ENCODE measurements around the gene MRPL18. TPM values are rescaled to one million over a fixed set of nuclear protein-coding genes. Genes with fewer than 3 reads are reported as not detected.

The MRPL18 gene
- total RNA-seq, 1 experiment from 2014 or later: 123 TPM

- H3K27ac ChIP-seq (ENCODE audit: low read length): no peak overlapping the region
- no peak for ATAC-seq
- H2AFZ ChIP-seq (ENCODE audit: low read length): no peak overlapping the region
- BruUV-seq (replicated peaks): no TSS peak
- H3K9me2 ChIP-seq (replicated peaks; ENCODE audit: low read length): no peaks in the 10 kb centered on the region
- TF ChIP-seq CTCF (conservative IDR thresholded peaks at IDR 0.05; ENCODE audit: low read depth, low read length) (no peak), EZH2 (IDR thresholded peaks at IDR 0.05; ENCODE audit: low read length, unreplicated experiment) (no peak), EZH2phosphoT487 (IDR thresholded peaks at IDR 0.05; ENCODE audit: borderline replicate concordance, low read length) (no peak)
- no peaks in the 10 kb centered on the region for H3K27me3 ChIP-seq (ENCODE audit: low read length)
- H3K4me3 ChIP-seq (ENCODE audit: low read length): no peak overlapping the region
- no peak overlapping the region for H3K4me2 ChIP-seq (ENCODE audit: low read length)
- CTCF ChIA-PET: no interaction called here
- H3K9ac ChIP-seq (ENCODE audit: low read length): no peak overlapping the region
- POLR2A ChIA-PET (ENCODE audit: unreplicated experiment): no interaction called here
- peaks cover 19% of the 10 kb centered on the region for H3K79me2 ChIP-seq (ENCODE audit: low read length)
- peaks cover 1% of the 10 kb centered on the region; the same call in 1 of the 2 replicates for H3K4me1 ChIP-seq (ENCODE audit: insufficient read depth, low read length)
- intact Hi-C loops (cut with micrococcal nuclease): no loop called here
- H3F3A ChIP-seq (ENCODE audit: low read length, unreplicated experiment): no peaks in the 10 kb centered on the region
- DNase-seq: no peak
- H3K9me3 ChIP-seq (ENCODE audit: low read length): no peaks in the 10 kb centered on the region
- H4K20me1 ChIP-seq (ENCODE audit: low read length): no peaks in the 10 kb centered on the region
- peaks cover 20% of the 10 kb centered on the region for H3K36me3 ChIP-seq (ENCODE audit: low read depth, low read length)
These were observed 7.3 kb downstream of the MRPL18 start for GRCh38 chr6:159797554-159797953.

- no peak for ATAC-seq
- no peak within 1 kb of the TSS for H2AFZ ChIP-seq (ENCODE audit: low read length)
- CTCF ChIA-PET: no interaction called here
These were observed 10.0 kb downstream of the MRPL18 start, which contains the start of gene PNLDC1 for GRCh38 chr6:159800141-159800865. TSS of gene PNLDC1 (plus strand) at chr6:159800276. CDS start at chr6:159800308, 32 bp downstream.

More at GRCh38 chr6:159800141-159800865, 10.0 kb downstream of the MRPL18 start, which contains the start of gene PNLDC1:
- Histone ChIP-seq H3K27ac (ENCODE audit: low read length) (no peak within 1 kb of the TSS), H3K79me2 (ENCODE audit: low read length) (no peaks in the 10 kb centered on the region), H3K9me2 (replicated peaks; ENCODE audit: low read length) (no peaks in the 10 kb centered on the region), H3K4me2 (ENCODE audit: low read length) (no peak within 1 kb of the TSS), H3K4me1 (ENCODE audit: insufficient read depth, low read length) (no peaks in the 10 kb centered on the region), H3K9ac (ENCODE audit: low read length) (no peak within 1 kb of the TSS), H3K9me3 (ENCODE audit: low read length) (no peaks in the 10 kb centered on the region), H3K27me3 (ENCODE audit: low read length) (no peaks in the 10 kb centered on the region), H3F3A (ENCODE audit: low read length, unreplicated experiment) (no peaks in the 10 kb centered on the region), H4K20me1 (ENCODE audit: low read length) (no peaks in the 10 kb centered on the region), H3K4me3 (ENCODE audit: low read length) (no peak within 1 kb of the TSS), H3K36me3 (ENCODE audit: low read depth, low read length) (peaks cover 16% of the 10 kb centered on the region)
- POLR2A ChIA-PET (ENCODE audit: unreplicated experiment): no interaction called here
- DNase-seq: no peak
- TF ChIP-seq CTCF (conservative IDR thresholded peaks at IDR 0.05; ENCODE audit: low read depth, low read length): no peak
- no peak for TF ChIP-seq EZH2phosphoT487 (IDR thresholded peaks at IDR 0.05; ENCODE audit: borderline replicate concordance, low read length)
- TF ChIP-seq EZH2 (IDR thresholded peaks at IDR 0.05; ENCODE audit: low read length, unreplicated experiment): no peak
- no TSS peak for BruUV-seq (replicated peaks)
- intact Hi-C loops (cut with micrococcal nuclease): no loop called here

Data from PC-3 (cell line).